ENCODE results near the gene RFESD. TPM values are rescaled to one million over a fixed set of nuclear protein-coding genes. Genes with fewer than 3 reads are reported as not detected.

RFESD gene
- total and polyA plus RNA-seq, 2 of the 4 experiments (the other 2 are of a cell fraction), result 1.5 to 2.7 TPM

DNA sequence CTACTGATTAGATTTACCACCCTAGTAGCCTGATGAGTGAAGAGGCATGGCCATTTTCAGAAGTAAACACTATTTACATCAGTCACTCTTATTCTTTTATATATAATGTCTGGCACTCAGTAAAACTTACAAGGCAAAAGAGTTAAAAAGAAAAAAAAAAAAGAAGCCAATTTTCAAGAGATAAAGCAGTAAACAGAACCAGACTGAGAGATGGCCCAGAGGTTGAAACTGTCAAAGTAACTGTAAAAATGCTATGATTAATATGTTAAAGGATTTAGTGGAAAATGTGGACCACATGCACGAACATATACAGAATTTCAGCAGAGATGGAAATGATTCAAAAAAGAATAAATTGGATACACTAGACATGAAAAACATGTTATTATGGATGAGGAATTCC, 33.1 kb upstream of the RFESD start:
- Histone ChIP-seq H2AK9ac (replicated peaks; ENCODE audit: low read depth, low read length, poor library complexity) (no peak overlapping the region), H4K20me1 (ENCODE audit: insufficient read depth, low read length) (no peaks in the 10 kb centered on the region), H3K9ac (ENCODE audit: low read depth, low read length) (no peak overlapping the region), H3K4ac (ENCODE audit: low read depth, low read length) (no peak overlapping the region), H3K4me1 (ENCODE audit: control insufficient read depth, insufficient read depth, low read length) (peaks cover 2% of the 10 kb centered on the region; the same call in 1 of the 2 replicates), H3K9me3 (ENCODE audit: control insufficient read depth, insufficient read depth, low read length) (peaks cover 3% of the 10 kb centered on the region; the same call in 1 of the 2 replicates), H3K9me1 (ENCODE audit: insufficient read depth, low read length) (no peaks in the 10 kb centered on the region), H2BK20ac (ENCODE audit: low read depth, low read length) (no peak overlapping the region), H2BK15ac (ENCODE audit: low read depth, low read length) (no peak overlapping the region), H2BK5ac (ENCODE audit: low read depth, low read length, poor library complexity, severe bottlenecking) (no peak overlapping the region), H4K91ac (ENCODE audit: insufficient read depth, low read depth, low read length) (no peak overlapping the region), H3K79me1 (ENCODE audit: low read depth in 1 of 2, low read length in 2 of 2) (no peaks in the 10 kb centered on the region), H3K4me2 (ENCODE audit: low read depth, low read length) (no peak overlapping the region), H3K14ac (replicated peaks; ENCODE audit: low read depth, low read length) (no peak overlapping the region), H3K4me3 (ENCODE audit: insufficient read depth, low read depth, low read length) (no peak overlapping the region), H2AK5ac (ENCODE audit: low read depth, low read length) (no peak overlapping the region), H3K56ac (ENCODE audit: extremely low read depth, insufficient read depth, low read length) (no peak overlapping the region), H2AFZ (replicated peaks; ENCODE audit: low read length, poor library complexity) (no peak overlapping the region), H2BK120ac (ENCODE audit: low read depth, low read length) (no peak overlapping the region), H4K5ac (ENCODE audit: low read depth, low read length) (no peak overlapping the region), H3K27me3 (ENCODE audit: control insufficient read depth, insufficient read depth, low read length) (no peaks in the 10 kb centered on the region), H4K8ac (ENCODE audit: low read depth in 2 of 2, low read length in 2 of 2) (no peak overlapping the region), H3K27ac (ENCODE audit: insufficient read depth, low read length) (no peak overlapping the region), H3K36me3 (ENCODE audit: control insufficient read depth, insufficient read depth, low read length) (no peaks in the 10 kb centered on the region), H3K23ac (ENCODE audit: low read depth, low read length) (no peak overlapping the region), H3K18ac (ENCODE audit: low read depth, low read length) (no peak overlapping the region)
- in situ Hi-C loops (cut with MboI; ENCODE audit: low sequenced_read_pairs) (no loop called here), dilution Hi-C loops (cut with HindIII; ENCODE audit: low sequenced_read_pairs, unreplicated experiment) (no loop called here), intact Hi-C loops (cut with micrococcal nuclease) (no loop called here)
- BruUV-seq (replicated peaks), result no TSS peak
- ATAC-seq (ENCODE audit: low read depth) (no peak), DNase-seq (no peak)
- ChIA-PET CTCF (no interaction called here), POLR2A (ENCODE audit: unreplicated experiment) (no interaction called here)
- no CpG with 5 or more reads among the region's 1 CpG for whole genome bisulfite sequencing, 2 experiments (ENCODE audit: extremely low coverage in 2 of 2, insufficient read length in 1 of 2)
- TF ChIP-seq, protein P1, sequence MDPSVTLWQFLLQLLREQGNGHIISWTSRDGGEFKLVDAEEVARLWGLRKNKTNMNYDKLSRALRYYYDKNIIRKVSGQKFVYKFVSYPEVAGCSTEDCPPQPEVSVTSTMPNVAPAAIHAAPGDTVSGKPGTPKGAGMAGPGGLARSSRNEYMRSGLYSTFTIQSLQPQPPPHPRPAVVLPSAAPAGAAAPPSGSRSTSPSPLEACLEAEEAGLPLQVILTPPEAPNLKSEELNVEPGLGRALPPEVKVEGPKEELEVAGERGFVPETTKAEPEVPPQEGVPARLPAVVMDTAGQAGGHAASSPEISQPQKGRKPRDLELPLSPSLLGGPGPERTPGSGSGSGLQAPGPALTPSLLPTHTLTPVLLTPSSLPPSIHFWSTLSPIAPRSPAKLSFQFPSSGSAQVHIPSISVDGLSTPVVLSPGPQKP (IDR thresholded peaks at IDR 0.05; ENCODE audit: borderline replicate concordance, low read depth, low read length), result no peak
- TF ChIP-seq RCOR1 (IDR thresholded peaks at IDR 0.05; ENCODE audit: insufficient replicate concordance, low read length), result no peak

All from IMR-90 (cell line).